GM12801 (cell line): ENCODE data around the gene NUS1.

Source experiments
- CTCF ChIP-seq: IDR thresholded peaks from one replicate; pipeline ENCODE4 v1.5.1; 2011; ENCODE audit warnings: control low read depth; ENCODE audit not compliant: insufficient read length; ENCODE audit errors: extremely low read depth

Gene NUS1

GRCh38 chr6:117674991-117675657 lies at the start of gene NUS1:
Gene NUS1, plus strand, starts transcription at chr6:117675469. Its CDS starts 202 bp downstream, at chr6:117675671.
- no peak for TF ChIP-seq CTCF

GRCh38 chr6:117627533-117627932 lies 47.7 kb upstream of the NUS1 start:
- no peak for TF ChIP-seq CTCF

GRCh38 chr6:117629119-117629660 lies 46.1 kb upstream of the NUS1 start:
- no peak for TF ChIP-seq CTCF

GRCh38 chr6:117637770-117638169 lies 37.5 kb upstream of the NUS1 start:
- no peak for TF ChIP-seq CTCF

GRCh38 chr6:117642976-117643375 lies 32.3 kb upstream of the NUS1 start:
- TF ChIP-seq CTCF, result no peak

- no peak for TF ChIP-seq CTCF
These were observed 21.3 kb upstream of the NUS1 start for GRCh38 chr6:117653949-117654348.

GRCh38 chr6:117655380-117655779 lies 19.9 kb upstream of the NUS1 start:
- no peak for TF ChIP-seq CTCF
